Upper lobe of right lung (tissue), 1 donor: Measurements from ENCODE around the gene RPL10. TPM values are rescaled to one million over a fixed set of nuclear protein-coding genes. Genes with fewer than 3 reads are reported as not detected.
A peak's percentile ranks its signal among the peaks of the same experiment; 100 is the strongest.

Source experiments
- ATAC-seq: fragments of 200-7000 bp; cut with Tn5 transposase; one replicate; pipeline ENCODE4 v1.9.1; 2020; ENCODE audit warnings: mild to moderate bottlenecking, moderate library complexity
- DNase-seq: peaks from one replicate; pipeline ENCODE4 v3.0.0-alpha.2; 2020
- H3K27ac ChIP-seq: fragments of 200-600 bp; one replicate; pipeline ENCODE4 v1.8.0; 2022
- H3K27me3 ChIP-seq: fragments of 200-600 bp; one replicate; pipeline ENCODE4 v1.8.0; 2022; ENCODE audit warnings: mild to moderate bottlenecking
- H3K36me3 ChIP-seq: fragments of 200-600 bp; one replicate; pipeline ENCODE4 v1.8.0; 2022
- H3K4me1 ChIP-seq: fragments of 200-600 bp; one replicate; pipeline ENCODE4 v1.8.0; 2022
- H3K4me3 ChIP-seq: fragments of 200-600 bp; one replicate; pipeline ENCODE4 v1.8.0; 2022; ENCODE audit warnings: mild to moderate bottlenecking
- H3K9me3 ChIP-seq: fragments of 200-600 bp; one replicate; pipeline ENCODE4 v1.8.0; 2022
- CTCF ChIP-seq: fragments of 200-600 bp; IDR thresholded peaks from one replicate; pipeline ENCODE4 v1.8.0; 2022; ENCODE audit warnings: antibody characterized with exemption
- intact Hi-C: fragments of 100-400 bp; cut with DNase I; formaldehyde crosslinking; loops from one replicate; pipeline ENCODE4 v1.11.0; 2022
- total RNA-seq: library from RNA; stranded (reverse); fragmentation: NEBNext Ultra II Directional; extraction: Animal tissue kit (Norgen Biotek cat#: 25700); gene quantifications from one replicate; pipeline ENCODE4 v1.2.1, GENCODE V29; 2021
- donor health status: DM: no; HTN: yes; CAD: no; lungs with severe emphysema.

RPL10 gene
- total RNA-seq, 1 donor from 2014 or later, result 2,677 TPM

- Histone ChIP-seq H3K4me3 (peak within 1 kb of the TSS; percentile 70), H3K4me1 (peaks cover 3% of the 10 kb centered on the region), H3K27me3 (no peaks in the 10 kb centered on the region), H3K27ac (peak within 1 kb of the TSS; percentile 96), H3K36me3 (no peaks in the 10 kb centered on the region), H3K9me3 (no peaks in the 10 kb centered on the region)
- ATAC-seq, result peak; percentile 92
- DNase-seq, result peak; percentile 98
- TF ChIP-seq CTCF, result no peak
- intact Hi-C loops, result no loop called here
These were observed 19.2 kb upstream of the RPL10 start, which contains the start of gene EMD for GRCh38 chrX:154378799-154379568. Gene EMD, plus strand, starts transcription at chrX:154379295. Its CDS starts 190 bp downstream, at chrX:154379485.

GRCh38 chrX:154379569-154379951 lies 18.6 kb upstream of the RPL10 start:
- no peak for TF ChIP-seq CTCF
- peak overlapping the region; percentile 70 for H3K4me3 ChIP-seq
- no peaks in the 10 kb centered on the region for H3K4me1 ChIP-seq
- peak overlapping the region; percentile 96 for H3K27ac ChIP-seq
- DNase-seq, result no peak
- H3K27me3 ChIP-seq, result no peaks in the 10 kb centered on the region
- no peak for ATAC-seq
- intact Hi-C loops, result no loop called here
- H3K36me3 ChIP-seq, result no peaks in the 10 kb centered on the region
- no peaks in the 10 kb centered on the region for H3K9me3 ChIP-seq

GRCh38 chrX:154380153-154380552 lies 18.0 kb upstream of the RPL10 start:
- ATAC-seq (no peak), DNase-seq (peak; percentile 53)
- H3K9me3 ChIP-seq, result no peaks in the 10 kb centered on the region
- H3K4me1 ChIP-seq, result no peaks in the 10 kb centered on the region
- intact Hi-C loops, result no loop called here
- no peaks in the 10 kb centered on the region for H3K36me3 ChIP-seq
- TF ChIP-seq CTCF, result no peak
- peak overlapping the region; percentile 96 for H3K27ac ChIP-seq
- H3K27me3 ChIP-seq, result no peaks in the 10 kb centered on the region
- peak overlapping the region; percentile 70 for H3K4me3 ChIP-seq

GRCh38 chrX:154380787-154381186 lies 17.4 kb upstream of the RPL10 start:
- H3K9me3 ChIP-seq, result no peaks in the 10 kb centered on the region
- ATAC-seq (no peak), DNase-seq (no peak)
- H3K36me3 ChIP-seq, result no peaks in the 10 kb centered on the region
- no peaks in the 10 kb centered on the region for H3K4me1 ChIP-seq
- H3K27ac ChIP-seq, result no peak overlapping the region
- intact Hi-C loops, result no loop called here
- peak overlapping the region; percentile 70 for H3K4me3 ChIP-seq
- H3K27me3 ChIP-seq, result no peaks in the 10 kb centered on the region
- TF ChIP-seq CTCF, result no peak

GRCh38 chrX:154381271-154381670 lies 16.9 kb upstream of the RPL10 start:
- Histone ChIP-seq H3K36me3 (no peaks in the 10 kb centered on the region), H3K27me3 (no peaks in the 10 kb centered on the region), H3K4me1 (no peaks in the 10 kb centered on the region), H3K4me3 (no peak overlapping the region), H3K9me3 (no peaks in the 10 kb centered on the region), H3K27ac (no peak overlapping the region)
- ATAC-seq (no peak), DNase-seq (no peak)
- intact Hi-C loops, result no loop called here
- TF ChIP-seq CTCF, result no peak
